M059J (cell line): ENCODE results near the gene SMIM29. TPM values are rescaled to one million over a fixed set of nuclear protein-coding genes. Genes with fewer than 3 reads are reported as not detected.
A peak's percentile ranks its signal among the peaks of the same experiment; 100 is the strongest.
"Not testable (repeated sequence)": the region's sequence is repeated elsewhere in the genome, so short reads cannot be mapped to it uniquely, and the experiment has no call there.

Experiments used
- DNase-seq: peaks from one replicate; pipeline ENCODE4 v3.0.0-alpha.2; 2012; ENCODE audit warnings: low read depth
- total RNA-seq: library from RNA; depleted of rRNA; stranded (reverse); fragments of >200 nt; shearing (Covaris generic); gene quantifications from 2 replicates; pipeline ENCODE4 v1.2.3, GENCODE V29; 2014

SMIM29 gene
- total RNA-seq, 1 experiment from 2014 or later: 50.5 TPM

DNA sequence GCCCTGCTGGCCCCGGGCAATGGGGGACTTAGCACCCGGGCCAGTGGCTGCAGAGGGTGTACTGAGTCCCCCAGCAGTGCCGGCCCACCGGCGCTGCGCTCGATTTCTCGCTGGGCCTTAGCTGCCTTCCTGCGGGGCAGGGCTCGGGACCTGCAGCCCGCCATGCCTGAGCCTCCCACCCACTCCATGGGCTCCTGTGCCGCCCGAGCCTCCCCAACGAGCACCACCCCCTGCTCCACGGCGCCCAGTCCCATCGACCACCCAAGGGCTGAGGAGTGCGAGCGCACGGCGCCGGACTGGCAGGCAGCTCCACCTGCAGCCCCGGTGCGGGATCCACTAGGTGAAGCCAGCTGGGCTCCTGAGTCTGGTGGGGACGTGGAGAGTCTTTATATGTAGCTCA lies 20.3 kb upstream of the SMIM29 start:
- DNase-seq: not testable (repeated sequence)

DNA sequence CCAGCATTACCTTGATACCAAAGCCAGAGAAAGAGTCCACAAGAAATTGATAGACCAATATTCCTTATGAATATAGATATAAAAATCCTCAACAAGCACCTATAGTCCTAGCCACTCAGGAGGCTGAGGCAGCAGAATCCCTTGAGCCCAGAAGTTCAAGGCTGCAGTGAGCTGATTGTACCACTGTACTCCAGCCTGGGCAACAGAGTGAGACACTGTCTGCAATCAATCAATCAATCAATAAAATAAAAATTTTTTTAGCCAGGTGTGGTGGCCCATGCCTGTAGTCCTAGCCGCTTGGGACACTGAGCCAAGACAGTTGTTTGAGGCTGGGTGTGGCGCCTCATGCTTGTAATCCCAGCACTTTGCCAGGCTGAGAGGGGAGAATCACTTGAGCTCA lies 18.9 kb upstream of the SMIM29 start:
- no peak for DNase-seq

DNA sequence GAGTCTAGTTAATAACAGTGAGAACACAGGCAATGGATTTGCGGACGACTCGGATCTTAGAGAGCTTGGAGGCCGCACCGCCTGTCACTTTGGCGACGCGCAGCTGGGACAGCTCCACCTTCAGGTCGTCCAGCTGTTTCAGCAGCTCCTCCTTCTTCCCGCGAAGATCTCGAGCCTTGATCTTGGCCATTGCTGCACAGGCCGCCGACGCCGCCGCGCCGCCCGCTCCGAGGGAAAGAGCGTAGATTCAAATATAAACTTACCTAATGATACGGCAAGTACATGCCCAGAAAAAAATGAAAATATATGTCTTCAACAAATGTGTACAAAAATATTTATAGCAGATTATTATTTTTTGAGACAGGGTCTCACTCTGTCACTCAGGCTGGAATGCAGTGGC lies 14.7 kb upstream of the SMIM29 start:
- not testable (repeated sequence) for DNase-seq

DNA sequence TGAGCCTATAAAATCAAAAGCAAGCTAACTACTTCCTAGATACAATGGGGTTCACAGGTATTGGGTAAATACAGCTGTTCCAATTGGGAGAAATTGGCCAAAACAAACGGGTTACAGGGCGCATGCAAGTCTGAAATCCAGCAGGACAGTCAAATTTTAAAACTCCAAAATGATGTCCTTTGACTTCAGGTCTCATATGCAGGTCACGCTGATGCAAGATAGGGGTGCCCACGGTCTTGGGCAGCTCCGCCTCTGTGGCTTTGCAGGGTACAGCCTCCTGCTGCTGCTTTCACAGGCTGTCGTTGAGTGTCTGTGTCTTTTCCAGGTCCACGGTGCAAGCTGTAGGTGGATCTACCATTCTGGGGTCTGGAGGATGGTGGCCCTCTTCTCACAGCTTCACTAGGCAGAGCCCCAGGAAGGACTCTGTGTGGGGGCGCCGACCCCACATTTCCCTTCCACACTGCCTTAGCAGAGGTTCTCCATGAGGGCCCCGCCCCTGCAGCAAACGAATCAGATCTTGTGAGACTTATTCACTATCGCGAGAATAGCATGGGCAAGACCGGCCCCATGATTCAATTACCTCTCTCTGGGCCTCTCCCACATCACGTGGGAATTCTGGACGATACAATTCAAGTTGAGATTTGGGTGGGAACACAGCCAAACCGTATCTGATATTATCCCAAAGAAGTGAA lies 11.9 kb upstream of the SMIM29 start:
- no peak for DNase-seq

DNA sequence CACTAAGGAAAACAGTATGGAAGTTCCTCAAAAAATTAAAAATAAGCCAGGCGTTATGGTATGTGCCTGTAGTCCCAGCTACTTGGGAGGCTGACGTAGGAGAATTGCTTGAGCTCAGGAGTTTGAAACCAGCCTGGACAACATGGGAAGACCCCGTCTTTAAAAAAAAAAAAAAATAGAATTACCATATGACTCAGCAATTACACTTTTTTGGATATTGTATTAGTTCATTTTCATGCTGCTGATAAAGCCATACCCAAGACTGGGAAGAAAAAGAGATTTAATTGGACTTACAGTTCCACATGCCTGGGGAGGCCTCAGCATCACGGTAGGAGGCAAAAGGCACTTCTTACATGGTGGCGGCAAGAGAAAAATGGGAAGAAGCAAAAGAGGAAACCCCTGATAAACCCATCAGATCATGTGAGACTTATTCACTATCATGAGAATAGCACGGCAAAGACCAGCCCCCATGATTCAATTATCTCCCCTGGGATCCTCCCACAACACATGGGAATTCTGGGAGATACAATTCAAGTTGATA lies 10.8 kb upstream of the SMIM29 start:
- DNase-seq: no peak

DNA sequence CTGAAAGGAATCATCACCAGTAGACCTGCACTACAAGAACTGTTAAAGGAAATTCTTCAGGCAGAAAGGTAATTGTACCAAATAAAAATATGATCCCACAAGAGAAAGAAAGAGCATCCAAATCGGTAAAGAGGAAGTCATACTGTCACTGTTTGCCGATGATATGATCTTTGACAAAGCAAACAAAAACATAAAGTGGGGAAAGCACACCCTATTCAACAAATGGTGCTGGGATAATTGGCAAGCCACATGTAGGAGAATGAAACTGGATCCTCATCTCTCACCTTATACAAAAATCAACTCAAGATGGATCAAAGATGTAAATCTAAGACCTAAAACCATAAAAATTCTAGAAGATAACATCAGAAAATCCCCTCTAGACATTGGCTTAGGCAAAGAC lies 3.6 kb upstream of the SMIM29 start:
- not testable (repeated sequence) for DNase-seq

DNA sequence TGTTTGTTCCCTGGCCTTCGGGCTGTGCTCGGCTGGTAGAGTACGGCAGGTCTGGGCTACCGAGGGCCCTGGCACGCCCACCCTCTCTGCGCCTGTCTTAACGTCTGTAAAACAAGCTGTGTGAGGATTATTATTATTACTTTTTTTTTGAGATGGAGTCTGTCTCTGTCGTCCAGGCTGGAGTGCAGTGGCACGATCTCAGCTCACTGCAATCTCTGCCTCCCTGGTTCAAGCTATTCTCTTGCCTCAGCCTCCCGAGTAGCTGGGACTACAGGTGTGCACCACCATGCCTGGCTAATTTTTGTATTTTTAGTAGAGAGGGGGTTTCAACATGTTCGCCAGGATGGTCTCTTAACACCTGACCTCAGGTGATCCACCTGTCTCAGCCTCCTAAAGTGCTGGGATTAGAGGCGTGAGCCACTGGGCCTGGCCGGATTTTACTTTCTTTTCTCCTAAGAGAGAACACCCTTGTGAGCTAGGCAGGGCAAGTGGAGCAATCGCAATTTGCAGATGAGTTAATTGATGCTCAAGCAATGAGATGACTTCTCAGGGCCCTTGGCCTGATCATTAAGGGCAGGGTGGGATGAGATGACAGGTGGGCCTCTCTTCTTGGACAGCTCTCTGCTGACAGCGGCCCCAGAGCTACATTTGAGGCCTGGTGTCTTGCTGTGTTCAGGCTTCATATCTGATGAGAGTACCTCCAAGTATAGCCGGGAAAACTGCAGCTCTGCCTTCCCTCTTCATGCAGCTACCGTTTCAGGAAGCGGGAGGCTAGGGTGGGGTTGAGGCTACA lies 859 bp upstream of the SMIM29 start:
- no peak for DNase-seq

DNA sequence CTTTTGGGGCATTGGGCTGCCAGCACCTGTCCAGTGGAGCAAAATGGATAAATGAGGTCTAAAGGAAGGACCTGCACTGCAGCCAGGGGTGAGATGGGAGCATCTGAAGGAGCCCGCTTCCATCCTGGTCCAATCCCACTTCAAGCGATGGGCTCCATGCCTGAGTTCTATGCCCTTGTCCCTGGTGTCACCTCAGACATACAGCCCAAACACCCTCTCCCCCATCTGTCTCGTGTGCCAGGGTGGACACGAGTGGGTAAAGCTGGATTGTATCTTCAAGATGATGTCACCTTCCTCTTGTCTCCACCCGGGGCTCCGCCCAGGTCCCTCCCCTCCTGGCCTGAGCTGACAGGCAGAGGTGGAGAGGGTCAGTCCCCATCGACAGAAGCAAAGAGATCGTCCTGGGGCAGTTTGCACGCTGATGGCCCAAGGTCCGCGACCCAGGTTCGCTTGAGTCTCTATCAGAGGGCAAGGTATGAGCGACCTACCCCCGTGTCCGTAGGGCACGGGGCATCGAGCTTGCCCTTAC lies 544 bp downstream of the SMIM29 start:
- peak; percentile 68 for DNase-seq

DNA sequence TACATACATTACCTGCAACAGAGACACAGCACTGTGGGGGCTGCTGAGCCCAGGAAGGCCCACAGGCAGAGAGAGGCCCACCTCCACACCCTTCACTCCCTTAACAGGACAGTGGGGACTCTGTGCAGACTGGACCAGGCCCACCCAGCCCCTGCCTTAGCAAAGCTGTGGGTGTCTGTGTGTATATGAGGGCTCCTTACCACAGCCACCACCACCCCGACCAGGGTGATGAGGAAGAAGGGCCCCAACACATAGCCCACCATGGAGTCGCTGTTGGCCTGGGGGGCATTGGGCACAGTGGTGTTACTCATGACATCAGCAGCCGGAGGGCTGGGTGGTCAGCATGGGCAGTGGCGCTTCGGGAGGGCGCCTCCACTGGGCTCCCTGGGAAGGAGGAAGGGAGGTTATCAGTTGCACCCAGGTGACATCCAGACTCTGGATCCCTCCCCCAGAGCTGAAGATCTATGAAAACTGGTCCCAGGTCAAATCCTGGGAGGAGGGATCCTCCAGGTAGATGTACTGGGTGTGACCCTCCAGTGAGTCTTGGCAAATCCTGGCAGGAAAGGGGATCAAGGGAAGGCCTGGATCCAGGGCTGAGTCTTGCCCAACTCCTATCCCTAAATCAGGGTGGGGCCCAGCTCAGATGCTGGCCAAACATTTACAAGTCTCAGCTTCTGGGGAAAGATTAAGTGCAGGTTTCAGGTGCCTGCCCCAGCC lies 1.2 kb downstream of the SMIM29 start:
- DNase-seq: no peak

DNA sequence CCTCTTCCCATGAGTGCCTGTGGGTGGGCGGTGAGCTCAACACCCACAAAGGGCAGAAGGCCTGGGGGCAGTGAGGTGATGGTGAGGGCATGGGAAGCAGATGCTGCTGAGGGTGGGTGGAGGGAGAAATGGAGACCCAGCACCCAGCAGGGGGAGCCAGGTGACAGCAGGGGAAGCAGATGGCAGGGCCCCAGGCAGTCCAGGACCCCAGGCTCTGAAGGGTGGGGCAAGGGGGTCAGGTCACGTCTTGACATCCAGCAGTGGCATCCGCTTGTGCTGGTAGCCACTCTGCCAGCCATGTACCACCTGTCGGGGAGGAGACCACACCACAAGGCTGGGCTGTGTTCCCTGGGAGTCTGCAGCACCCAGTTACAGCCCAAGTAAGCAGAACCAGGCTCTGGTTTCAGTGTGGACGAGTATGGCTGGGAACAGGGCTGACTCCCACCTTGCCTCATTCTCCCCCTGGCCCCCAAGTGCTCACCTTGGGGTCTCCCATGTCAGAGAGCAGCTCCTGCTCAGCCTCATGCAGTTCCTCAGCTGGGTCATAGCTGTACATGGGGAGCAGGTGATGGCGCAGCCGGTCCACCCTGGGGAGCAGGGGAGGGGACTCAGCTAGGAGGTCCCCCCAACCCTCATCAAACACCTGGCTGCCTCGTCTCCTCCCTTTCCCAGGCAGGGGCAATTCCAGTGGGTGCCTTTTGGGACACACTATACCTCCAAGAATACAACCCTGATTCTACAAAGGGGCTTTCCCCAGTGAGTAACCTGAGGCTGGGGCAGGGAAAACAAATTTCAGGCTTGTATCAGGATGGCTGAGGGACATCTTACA lies 2.0 kb downstream of the SMIM29 start:
- DNase-seq: peak; percentile 76

DNA sequence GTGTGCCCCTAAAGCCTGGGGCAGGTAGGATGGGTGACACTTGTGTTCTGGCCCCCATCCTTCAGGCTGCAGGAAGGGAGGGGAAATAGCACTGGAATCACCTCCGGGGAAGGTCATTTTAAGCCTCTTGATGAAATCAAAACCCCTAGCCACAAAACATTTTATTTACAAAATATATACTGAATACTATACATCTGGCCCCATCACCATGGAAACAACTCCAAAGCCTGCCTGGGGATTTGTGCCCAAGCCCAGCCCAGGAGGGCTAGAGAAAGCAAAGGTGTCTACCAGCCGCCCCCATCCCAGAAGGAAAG lies 2.6 kb downstream of the SMIM29 start:
- DNase-seq: no peak

DNA sequence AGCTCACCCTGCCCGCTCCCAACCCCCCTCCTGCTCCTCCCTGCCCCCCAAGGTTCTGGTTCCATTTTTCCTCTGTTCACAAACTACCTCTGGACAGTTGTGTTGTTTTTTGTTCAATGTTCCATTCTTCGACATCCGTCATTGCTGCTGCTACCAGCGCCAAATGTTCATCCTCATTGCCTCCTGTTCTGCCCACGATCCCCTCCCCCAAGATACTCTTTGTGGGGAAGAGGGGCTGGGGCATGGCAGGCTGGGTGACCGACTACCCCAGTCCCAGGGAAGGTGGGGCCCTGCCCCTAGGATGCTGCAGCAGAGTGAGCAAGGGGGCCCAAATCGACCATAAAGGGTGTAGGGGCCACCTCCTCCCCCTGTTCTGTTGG lies 3.1 kb downstream of the SMIM29 start:
- not testable (repeated sequence) for DNase-seq

DNA sequence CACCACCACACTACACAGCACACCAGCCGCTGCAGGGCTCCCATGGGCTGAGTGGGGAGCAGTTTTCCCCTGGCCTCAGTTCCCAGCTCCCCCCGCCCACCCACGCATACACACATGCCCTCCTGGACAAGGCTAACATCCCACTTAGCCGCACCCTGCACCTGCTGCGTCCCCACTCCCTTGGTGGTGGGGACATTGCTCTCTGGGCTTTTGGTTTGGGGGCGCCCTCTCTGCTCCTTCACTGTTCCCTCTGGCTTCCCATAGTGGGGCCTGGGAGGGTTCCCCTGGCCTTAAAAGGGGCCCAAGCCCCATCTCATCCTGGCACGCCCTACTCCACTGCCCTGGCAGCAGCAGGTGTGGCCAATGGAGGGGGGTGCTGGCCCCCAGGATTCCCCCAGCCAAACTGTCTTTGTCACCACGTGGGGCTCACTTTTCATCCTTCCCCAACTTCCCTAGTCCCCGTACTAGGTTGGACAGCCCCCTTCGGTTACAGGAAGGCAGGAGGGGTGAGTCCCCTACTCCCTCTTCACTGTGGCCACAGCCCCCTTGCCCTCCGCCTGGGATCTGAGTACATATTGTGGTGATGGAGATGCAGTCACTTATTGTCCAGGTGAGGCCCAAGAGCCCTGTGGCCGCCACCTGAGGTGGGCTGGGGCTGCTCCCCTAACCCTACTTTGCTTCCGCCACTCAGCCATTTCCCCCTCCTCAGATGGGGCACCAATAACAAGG lies 3.6 kb downstream of the SMIM29 start:
- not testable (repeated sequence) for DNase-seq

DNA sequence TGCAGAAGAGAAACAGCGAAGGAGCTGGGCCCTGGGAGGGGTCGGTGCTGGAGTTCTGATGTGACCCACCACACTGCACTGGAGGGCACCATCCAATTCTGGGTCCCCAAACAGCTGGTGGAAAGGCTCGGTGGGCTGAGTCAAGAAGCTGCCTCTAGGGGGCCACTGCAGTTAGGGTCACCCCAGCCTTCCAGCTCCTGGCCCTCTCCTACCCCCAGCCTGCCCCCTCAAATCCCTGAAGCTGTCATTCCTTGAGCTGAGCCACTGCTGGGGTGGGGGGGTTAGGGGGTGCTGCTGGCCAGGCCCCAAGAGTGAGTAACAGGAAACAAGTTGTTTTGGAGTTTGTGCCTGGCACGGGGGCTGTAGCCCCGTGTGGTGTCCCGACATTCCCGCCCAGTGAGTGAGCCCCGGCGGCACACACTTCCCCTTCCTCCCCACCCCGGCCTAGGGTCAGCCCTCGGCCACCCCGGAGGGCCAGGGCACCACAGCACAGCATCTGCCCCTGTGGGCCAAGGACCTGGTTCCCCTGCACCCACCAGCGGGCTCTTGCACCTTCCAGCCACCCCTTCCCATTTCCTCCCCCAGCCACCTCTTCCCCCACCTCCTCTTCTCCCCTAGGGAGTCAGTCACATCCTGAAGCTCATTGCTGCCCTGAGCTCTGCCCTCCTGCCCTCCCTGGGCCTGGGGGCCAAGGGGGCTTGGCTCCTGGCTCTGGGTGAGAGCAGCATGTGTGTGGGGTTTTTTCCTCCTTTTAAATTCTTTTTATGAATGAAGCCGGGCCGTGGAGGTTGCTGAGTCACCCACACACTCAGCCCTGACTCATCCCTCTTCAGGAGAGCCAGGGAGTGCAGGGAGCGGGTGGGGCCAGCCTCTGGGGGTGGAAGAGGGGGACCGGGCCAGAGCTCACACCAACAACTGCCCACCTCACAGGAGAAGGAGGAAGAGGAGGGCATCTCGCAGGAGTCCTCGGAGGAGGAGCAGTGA lies 4.6 kb downstream of the SMIM29 start:
- DNase-seq: peak; percentile 98

DNA sequence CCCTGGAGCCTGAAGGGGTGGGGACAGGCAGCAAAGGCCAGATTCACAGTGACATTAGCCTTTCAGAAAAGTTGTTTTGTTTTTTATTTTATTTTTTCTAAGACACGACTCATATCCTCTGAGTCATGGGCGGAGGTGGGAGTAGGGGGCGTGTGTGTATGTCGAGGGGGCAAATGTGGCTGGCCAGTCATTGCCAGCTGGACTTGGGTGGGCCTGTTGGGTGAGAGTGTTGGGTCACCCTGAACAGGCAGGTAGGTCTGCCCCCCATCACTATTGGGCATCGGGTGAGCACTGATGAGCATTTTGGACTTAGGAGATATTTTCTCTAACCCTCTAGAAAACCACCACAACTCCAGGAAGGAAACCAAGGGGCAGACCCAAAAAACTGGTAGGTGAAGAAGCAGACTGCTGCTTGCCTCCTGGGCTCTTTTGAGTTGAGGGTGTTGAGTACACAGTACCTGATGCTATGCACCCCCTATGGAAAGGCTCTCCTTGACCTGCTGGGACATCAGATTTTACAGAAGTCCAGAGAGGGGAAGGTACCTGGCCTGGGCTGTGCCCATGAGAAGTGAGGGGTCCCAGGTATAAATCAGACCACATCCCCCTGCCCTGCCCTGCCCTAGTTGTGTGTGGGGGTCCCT lies 5.6 kb downstream of the SMIM29 start:
- DNase-seq: peak; percentile 79

DNA sequence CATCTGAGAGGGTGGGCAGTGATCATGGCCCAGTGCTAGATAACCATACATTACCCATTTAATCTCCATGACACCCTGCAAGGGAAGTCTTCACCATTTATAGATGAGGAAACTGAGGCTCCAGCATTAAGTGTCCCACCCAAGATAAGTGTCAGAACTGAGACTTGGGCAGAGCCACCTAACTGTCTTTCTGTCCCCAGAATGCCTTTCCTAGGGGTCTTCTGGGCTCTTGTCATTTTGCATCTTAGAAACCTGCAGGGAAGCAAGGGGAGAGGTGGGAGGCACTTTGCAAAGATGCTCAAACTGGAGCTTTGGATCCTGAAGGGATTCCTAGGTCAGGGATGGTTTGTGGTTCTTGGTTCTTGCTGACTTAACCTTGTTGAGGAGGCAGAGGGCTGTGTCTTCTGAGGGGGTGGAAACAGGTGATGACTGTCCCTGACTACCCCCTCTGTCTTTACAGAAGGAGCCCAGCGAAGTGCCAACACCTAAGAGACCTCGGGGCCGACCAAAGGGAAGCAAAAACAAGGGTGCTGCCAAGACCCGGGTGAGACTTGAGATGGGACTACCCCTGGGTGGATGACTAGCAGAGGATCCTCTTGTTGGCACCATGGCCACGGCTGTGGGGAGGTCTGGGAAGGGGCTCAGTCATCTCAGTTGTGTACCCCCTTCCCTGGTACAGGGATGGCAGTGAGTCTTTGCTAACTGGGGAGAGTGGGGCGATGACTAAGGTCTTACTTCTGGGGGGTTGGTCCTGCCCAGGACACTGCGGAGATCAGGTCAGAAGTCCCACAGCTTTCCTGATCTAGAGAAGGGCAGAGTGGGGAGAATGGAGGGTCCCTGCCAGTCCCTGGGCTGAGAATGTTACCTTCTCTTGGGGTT lies 6.3 kb downstream of the SMIM29 start:
- DNase-seq: peak; percentile 69

DNA sequence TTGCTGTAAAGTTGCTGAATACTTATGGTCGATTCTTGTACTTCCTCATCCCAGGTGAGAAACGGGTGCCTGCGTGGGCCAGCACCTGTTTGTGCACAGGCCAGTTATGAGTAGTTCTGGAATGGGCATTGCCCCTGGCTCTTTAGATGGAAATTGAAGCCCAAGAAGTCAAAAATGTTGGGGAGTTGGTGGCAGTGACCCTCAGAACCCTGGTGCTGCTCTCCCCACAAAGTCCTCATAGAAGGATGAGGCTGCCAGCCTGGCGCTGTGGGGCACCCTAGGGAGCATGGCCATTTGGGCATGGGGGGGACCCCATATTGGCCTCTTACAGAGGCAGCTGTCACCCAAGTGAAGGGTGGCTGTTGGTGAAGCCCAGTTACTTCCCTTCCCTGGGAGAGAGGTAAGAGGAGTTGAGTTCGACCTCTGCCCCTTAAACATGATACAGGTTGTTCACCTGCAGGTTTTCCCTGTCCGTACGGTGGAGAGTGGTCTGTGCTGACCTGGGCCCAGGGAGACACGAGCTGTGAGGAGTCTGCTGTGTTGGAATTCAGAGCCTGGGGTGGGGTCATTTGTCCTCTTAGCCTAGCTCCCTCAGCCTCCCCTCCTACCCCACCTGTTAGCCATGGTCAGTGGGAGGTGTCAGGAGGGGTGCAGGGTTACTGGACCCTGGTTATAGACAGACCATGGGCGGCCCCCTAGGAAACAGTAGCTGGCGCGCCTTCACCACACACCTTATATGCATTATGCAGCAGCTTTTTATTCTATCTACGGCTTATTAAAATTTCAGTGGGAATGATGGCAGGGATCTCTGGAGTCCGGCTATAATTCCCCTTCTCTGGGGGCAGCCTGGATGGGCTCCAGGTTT lies 7.2 kb downstream of the SMIM29 start:
- DNase-seq: no peak
